Psoas muscle (tissue), 8 donors: ENCODE data around the gene C15orf61. TPM values are rescaled to one million over a fixed set of nuclear protein-coding genes. Genes with fewer than 3 reads are reported as not detected.

Source experiments
- ATAC-seq, 4 donors: fragments of 200-7000 bp; cut with Tn5 transposase; one replicate each; pipeline ENCODE4 v1.9.1; 2020; ENCODE audit warnings: moderate library complexity in 3 of 4, mild to moderate bottlenecking in 2 of 4
- DNase-seq, 2 donors: peaks; one replicate each; pipeline ENCODE4 v3.0.0-alpha.2; 2020
- H3K27ac ChIP-seq: fragments of 200-600 bp; one replicate; pipeline ENCODE4 v1.8.0; 2022
- H3K27me3 ChIP-seq, 3 donors: fragments of 200-600 bp in 1 of 3; one replicate each; pipeline versions ENCODE4 v1.6.1 to v1.8.0; 2013 to 2022; ENCODE audit warnings: low read length in 2 of 3, mild to moderate bottlenecking in 2 of 3, moderate library complexity in 1 of 3; ENCODE audit not compliant: insufficient read depth in 3 of 3
- H3K36me3 ChIP-seq, 2 donors: fragments of 200-600 bp in 1 of 2; one replicate each; pipeline versions ENCODE4 v1.6.1 to v1.8.0; 2013 to 2022; ENCODE audit warnings: low read depth in 1 of 2, mild to moderate bottlenecking in 1 of 2, moderate library complexity in 1 of 2; ENCODE audit not compliant: insufficient read depth in 1 of 2
- H3K4me1 ChIP-seq: fragments of 200-600 bp; one replicate; pipeline ENCODE4 v1.8.0; 2022
- H3K4me3 ChIP-seq: fragments of 200-600 bp; one replicate; pipeline ENCODE4 v1.8.0; 2022; ENCODE audit warnings: mild to moderate bottlenecking
- H3K9me3 ChIP-seq: fragments of 200-600 bp; one replicate; pipeline ENCODE4 v1.8.0; 2022
- CTCF ChIP-seq: fragments of 200-600 bp; IDR thresholded peaks from one replicate; pipeline ENCODE4 v1.8.0; 2022; ENCODE audit warnings: antibody characterized with exemption
- WGBS, 3 donors: extraction: QIAGEN DNeasy Blood & Tissue Kit; methylation state at CpG; one replicate each; pipeline versions ENCODE4 v1.1.6 to v1.1.7; 2013; 5-methylcytosine and 5-hydroxymethylcytosine counted together
- intact Hi-C, 2 donors: fragments of 100-400 bp; cut with DNase I; formaldehyde crosslinking; loops; one replicate each; pipeline versions ENCODE4 v1.11.0 to v1.14.2; 2022
- polyA plus RNA-seq, 3 donors: library from polyadenylated mRNA; stranded (reverse); fragments of 200-250 nt; gene quantifications; one replicate each; pipeline ENCODE4 v1.2.3, GENCODE V29; 2013
- total RNA-seq, 4 donors: library from RNA; stranded (reverse); fragmentation: NEBNext Ultra II Directional in 2 of 4; extraction: Animal tissue kit (Norgen Biotek cat#: 25700) in 2 of 4; gene quantifications; one replicate each; pipeline versions ENCODE4 v1.2.1 to v1.2.4, GENCODE V29; 2021 to 2023
- donor health status: healthy with polysubstance abuse.
- donor health status: DM: no; HTN: no; CAD: no; lungs with moderate emphysema.
- donor health status: Bipolar disorder and iron deficiency.
- donor health status: healthy.
- donor health status: DM: yes; HTN: yes; CAD: no.
- donor health status: DM: no; HTN: no; CAD: no.
- donor health status: DM: no; HTN: no; CAD: no.
- donor health status: DM: yes; HTN: yes; CAD: no.

The C15orf61 gene
- total and polyA plus RNA-seq, 7 donors, result 6.9 to 20.9 (median 11.2) TPM

- 89 to 95% (median 94%) methylated on average over 4 of the region's 4 CpGs for WGBS, 3 donors
- intact Hi-C loops, result no loop called here
- H3K27me3 ChIP-seq, result no peaks in the 10 kb centered on the region
- ATAC-seq, result no peak
- peaks cover 5% of the 10 kb centered on the region for H3K4me1 ChIP-seq
- no peaks in the 10 kb centered on the region for H3K9me3 ChIP-seq
- no peak for TF ChIP-seq CTCF
- no peak overlapping the region for H3K4me3 ChIP-seq
- H3K27ac ChIP-seq, result no peak overlapping the region
- peaks cover 0 to 7% of the 10 kb centered on the region in 2 donors for H3K36me3 ChIP-seq
- DNase-seq, result no peak
These were observed 37.6 kb downstream of the C15orf61 start for GRCh38 chr15:67558502-67558901.

GRCh38 chr15:67559158-67559557 is 38.2 kb downstream of the C15orf61 start:
- DNase-seq (no peak), ATAC-seq (no peak)
- WGBS, 3 donors, result 87 to 100% (median 97%) methylated on average over 1 of the region's 1 CpG
- H3K36me3 ChIP-seq, result peaks cover 0 to 8% of the 10 kb centered on the region in 2 donors
- no peaks in the 10 kb centered on the region for H3K27me3 ChIP-seq
- TF ChIP-seq CTCF, result no peak
- H3K4me1 ChIP-seq, result peaks cover 5% of the 10 kb centered on the region
- H3K4me3 ChIP-seq, result no peak overlapping the region
- intact Hi-C loops, result no loop called here
- no peaks in the 10 kb centered on the region for H3K9me3 ChIP-seq
- H3K27ac ChIP-seq, result no peak overlapping the region

GRCh38 chr15:67559576-67559975 is 38.6 kb downstream of the C15orf61 start:
- Histone ChIP-seq H3K36me3 (peaks cover 0 to 8% of the 10 kb centered on the region in 2 donors), H3K27me3 (no peaks in the 10 kb centered on the region), H3K4me1 (peaks cover 5% of the 10 kb centered on the region), H3K4me3 (no peak overlapping the region), H3K9me3 (no peaks in the 10 kb centered on the region), H3K27ac (no peak overlapping the region)
- DNase-seq (no peak), ATAC-seq (no peak)
- no peak for TF ChIP-seq CTCF
- intact Hi-C loops, result no loop called here
- WGBS, 3 donors, result 68 to 85% (median 76%) methylated on average over 2 of the region's 2 CpGs

- Histone ChIP-seq H3K9me3 (no peaks in the 10 kb centered on the region), H3K4me1 (peaks cover 5% of the 10 kb centered on the region), H3K4me3 (no peak overlapping the region), H3K36me3 (peaks cover 0 to 8% of the 10 kb centered on the region in 2 donors), H3K27me3 (no peaks in the 10 kb centered on the region), H3K27ac (no peak overlapping the region)
- no peak for TF ChIP-seq CTCF
- intact Hi-C loops, result no loop called here
- DNase-seq (no peak), ATAC-seq (no peak)
- 88 to 90% (median 88%) methylated on average over 1 of the region's 1 CpG for WGBS, 3 donors
These were observed 39.4 kb downstream of the C15orf61 start for GRCh38 chr15:67560320-67560719.

GRCh38 chr15:67563092-67563491 is 42.2 kb downstream of the C15orf61 start:
- TF ChIP-seq CTCF, result no peak
- Histone ChIP-seq H3K27ac (no peak overlapping the region), H3K4me1 (peaks cover 5% of the 10 kb centered on the region), H3K4me3 (no peak overlapping the region), H3K9me3 (no peaks in the 10 kb centered on the region), H3K27me3 (no peaks in the 10 kb centered on the region), H3K36me3 (peaks cover 0 to 8% of the 10 kb centered on the region in 2 donors)
- intact Hi-C loops, result no loop called here
- DNase-seq, result no peak
- no peak for ATAC-seq
- 94 to 95% (median 95%) methylated on average over 5 of the region's 5 CpGs for WGBS, 3 donors
